ENCODE measurements around the gene DIPK1A.

DIPK1A gene

DNA sequence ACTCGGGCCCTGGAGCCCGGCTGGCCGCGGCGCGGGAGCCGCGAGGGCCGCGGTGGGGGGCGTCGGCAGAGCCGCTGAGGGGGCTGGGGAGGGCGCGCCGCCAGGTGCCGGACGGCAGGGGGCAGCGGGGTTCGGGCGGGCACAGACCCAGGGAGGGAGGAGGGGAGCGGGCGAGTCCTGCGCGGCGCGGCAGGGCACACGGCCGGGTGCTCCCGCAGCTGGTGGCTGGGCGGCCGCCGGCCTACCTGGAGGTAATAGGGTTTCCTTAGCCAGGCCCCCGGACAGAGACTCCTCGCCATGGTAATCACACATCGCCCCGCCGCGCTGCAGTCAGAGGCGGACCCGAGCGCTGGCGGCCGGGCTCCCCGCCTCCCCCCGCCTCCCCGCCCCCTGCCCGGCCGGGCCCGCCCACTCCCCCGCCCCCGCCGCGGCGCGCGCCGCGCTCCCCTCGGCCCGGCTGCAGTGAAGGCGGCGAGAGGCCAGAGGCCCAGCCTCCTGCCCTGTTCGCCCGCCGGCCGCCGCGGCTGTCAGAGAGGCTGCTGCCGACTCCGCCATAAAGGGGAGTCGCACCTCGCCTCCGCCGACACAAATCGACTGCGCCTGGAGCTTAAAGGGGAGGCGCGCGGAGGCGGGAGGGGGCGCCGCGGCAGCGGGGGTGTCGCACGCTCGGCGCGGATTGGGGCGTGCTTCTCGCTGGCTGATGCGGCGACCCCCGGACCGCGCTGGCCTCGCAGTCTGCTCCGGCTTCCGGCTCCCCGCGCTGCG, at the start of gene DIPK1A:
Gene DIPK1A (minus strand): TSS at position 332 of the 765 bp plus-strand sequence. CDS start 33 bp downstream, at position 299.
- DNase-seq, result peak; percentile 65

- no peak for DNase-seq
Observed at GRCh38 chr1:93007941-93008577, 46.8 kb upstream of the DIPK1A start.

- DNase-seq, result no peak
Observed at GRCh38 chr1:93005252-93005598, 44.0 kb upstream of the DIPK1A start.

DNA sequence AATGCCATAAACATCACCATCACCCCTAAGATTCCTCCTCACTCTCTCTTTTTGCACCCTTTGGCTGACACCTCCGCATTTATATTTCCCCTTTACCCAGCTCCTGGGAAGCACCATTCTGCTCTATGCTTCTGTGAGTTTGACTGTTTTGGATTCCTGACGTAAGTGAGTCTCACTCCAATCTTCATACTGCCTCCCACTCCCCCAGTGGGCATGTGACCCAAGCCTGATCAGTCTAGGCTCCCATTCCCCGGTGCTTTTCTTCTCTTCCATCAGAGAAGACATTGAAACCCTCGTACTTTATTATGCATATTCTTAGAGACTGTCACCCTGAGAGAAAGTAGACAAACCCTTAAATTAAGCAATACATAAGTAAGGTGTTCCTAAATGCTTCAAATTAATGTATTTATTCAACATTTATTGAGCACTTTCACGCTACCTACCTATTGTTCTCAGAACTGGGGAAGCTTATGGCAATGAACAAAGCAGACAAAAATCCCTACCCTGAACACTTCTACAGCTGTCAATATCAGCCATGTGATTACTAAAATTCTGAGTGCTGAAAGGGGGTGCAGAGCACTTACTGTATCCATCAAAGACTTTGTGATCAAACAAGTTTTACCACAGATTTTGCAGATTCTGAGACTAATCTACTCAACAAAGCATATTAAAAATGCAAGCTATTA, 43.4 kb upstream of the DIPK1A start:
- DNase-seq, result no peak

GRCh38 chr1:93003981-93004380, 42.7 kb upstream of the DIPK1A start:
- no peak for DNase-seq

DNA sequence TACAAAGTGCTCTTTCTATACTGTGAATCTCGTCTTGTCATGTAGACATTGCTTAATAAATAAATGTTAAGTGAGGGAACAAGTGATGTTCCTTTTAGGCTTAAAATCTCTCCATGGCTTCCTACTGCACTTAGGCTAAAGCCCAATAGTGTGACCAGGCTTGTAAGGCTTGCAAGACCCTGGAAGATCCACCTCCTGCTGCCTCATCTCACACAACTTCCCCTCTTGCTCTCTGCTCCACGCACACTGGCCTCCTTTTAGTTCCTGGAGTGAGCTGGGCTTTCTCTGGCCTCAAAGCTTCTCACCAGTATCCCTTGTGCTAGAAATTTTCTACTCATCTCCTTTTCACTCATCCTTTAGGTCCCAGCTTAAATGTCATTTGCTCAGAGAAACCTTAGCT, 41.5 kb upstream of the DIPK1A start:
- no peak for DNase-seq

DNA sequence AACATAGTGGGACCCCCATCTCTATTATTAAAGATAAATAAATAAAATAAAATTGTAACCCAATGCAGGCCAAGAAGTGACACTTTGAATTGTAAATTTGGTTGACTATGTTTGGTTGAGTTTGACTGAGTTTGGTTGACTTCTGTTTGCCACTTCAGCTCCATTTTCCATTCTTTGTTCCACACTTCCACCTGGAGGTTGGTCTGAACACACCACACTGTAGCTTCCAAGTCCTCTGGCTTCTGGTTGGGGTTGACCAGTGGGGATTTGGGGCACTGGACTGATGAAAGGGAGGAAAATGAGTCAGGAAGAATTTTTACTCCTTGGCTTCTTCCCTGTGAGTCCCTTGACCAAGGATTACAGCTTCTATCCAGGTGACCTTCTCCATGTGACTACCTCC, 40.6 kb upstream of the DIPK1A start:
- no peak for DNase-seq

- DNase-seq, result no peak
Observed at GRCh38 chr1:93000751-93001175, 39.5 kb upstream of the DIPK1A start.

GRCh38 chr1:93000291-93000690, 39.0 kb upstream of the DIPK1A start:
- no peak for DNase-seq

- no peak for DNase-seq
Observed at GRCh38 chr1:92998821-92999220, 37.6 kb upstream of the DIPK1A start.

GRCh38 chr1:92995441-92996430, 34.5 kb upstream of the DIPK1A start:
- DNase-seq, result no peak

DNA sequence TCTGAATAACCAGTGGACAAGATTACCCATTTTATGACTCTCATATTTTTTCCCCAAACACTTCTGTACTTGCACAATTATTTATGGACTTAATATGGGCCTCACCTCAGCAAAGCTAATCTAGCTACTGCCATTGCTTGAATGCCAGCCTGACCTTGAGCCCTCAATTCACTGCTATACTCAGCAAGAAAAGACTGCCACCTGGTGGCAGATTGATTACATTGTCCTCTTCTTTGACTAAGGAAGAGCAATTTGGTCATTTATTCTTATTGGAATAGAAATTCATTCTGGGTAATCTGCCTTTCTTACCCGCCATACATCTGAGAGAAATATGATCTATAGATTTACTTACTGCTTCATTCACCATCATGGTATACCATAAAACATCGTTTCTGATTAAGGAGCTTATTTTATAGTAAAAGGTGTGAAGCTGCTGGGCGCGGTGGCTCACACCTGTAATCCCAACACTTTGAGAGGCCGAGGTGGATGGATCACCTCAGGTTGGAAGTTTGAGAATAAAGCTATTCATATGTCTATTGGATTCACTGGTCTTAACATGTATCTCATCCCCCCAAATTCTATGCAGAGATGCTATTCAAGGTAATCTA, 32.9 kb upstream of the DIPK1A start:
- DNase-seq, result peak; percentile 62

DNA sequence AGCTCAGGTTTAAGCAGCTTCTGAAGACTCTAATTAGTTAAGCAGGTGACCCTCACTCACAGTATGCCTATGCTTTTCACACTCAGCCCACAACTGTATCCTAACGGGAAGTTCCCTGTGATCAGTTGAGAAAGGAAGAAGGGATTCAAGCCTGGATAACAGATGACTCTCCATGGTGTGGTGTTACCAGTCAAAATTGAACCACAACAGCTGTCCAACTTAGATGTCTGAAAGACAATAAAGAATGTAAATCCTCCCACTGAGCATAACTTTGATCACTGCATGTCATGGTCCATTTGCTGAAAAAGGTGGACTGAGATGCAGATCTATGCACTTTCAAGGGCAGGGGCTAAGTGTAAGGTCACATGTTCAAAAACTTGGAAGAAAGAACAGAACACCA, 32.3 kb upstream of the DIPK1A start:
- DNase-seq, result no peak

DNA sequence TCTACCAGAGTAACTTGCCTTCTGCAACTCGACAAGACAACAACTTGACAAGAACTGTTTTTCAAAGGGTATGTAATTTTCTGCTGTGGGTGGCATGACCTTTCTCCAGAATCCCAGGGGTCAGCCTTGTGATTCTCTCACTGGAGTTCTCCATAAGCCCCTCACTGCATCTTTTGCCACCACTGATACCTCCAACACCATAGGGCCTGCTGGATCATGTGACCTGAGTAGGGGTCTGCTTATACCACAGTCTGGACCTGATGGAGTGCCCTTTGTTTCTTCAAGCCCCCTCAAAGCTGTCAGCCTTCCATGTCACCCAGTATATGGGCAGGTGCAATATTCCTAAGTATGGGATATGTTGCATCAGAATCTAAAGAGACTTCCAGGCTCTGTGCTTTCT, 31.6 kb upstream of the DIPK1A start:
- no peak for DNase-seq

GRCh38 chr1:92992054-92992453, 30.8 kb upstream of the DIPK1A start:
- DNase-seq, result no peak

DNA sequence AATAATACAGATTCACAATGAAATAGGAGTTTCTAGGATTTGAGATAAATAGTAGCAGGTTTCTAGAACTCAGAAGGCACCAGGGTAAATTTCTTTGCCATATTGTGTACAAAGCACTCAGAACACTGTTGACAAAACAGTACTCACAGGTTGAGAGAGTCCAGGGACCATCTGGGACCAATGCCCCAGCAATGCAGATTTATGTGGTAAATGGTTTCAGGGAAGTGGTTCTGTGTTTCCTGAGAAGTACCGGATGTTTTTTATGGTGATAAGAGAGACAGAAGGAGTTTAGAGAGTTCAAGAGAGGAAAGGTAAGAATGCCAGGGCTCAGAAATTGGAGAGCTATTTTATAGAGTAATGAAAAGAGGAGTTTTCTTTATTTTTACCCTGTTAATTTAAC, 29.6 kb upstream of the DIPK1A start:
- no peak for DNase-seq

- no peak for DNase-seq
Observed at GRCh38 chr1:92989936-92990583, 28.8 kb upstream of the DIPK1A start.

GRCh38 chr1:92989253-92989652, 28.0 kb upstream of the DIPK1A start:
- DNase-seq, result no peak

GRCh38 chr1:92987462-92987861, 26.2 kb upstream of the DIPK1A start:
- no peak for DNase-seq

DNA sequence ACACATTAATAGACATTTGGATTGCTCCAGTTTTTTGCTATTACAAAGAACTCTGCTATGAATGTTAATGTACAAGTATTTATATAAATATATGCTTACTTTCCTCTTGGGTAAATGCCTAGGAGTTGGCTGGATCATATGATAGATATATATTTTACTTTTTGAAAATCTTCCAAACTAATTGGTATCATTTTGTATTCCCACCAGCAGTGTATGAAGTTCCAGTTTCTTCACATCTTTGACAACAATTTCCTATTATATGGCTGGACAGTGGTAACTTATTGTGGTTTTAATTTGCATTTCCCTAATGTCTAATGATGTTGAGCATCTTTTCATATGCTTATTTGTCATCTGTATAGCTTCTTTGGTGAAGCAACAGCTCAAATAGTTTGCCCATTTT, 23.8 kb upstream of the DIPK1A start:
- DNase-seq, result no peak

DNA sequence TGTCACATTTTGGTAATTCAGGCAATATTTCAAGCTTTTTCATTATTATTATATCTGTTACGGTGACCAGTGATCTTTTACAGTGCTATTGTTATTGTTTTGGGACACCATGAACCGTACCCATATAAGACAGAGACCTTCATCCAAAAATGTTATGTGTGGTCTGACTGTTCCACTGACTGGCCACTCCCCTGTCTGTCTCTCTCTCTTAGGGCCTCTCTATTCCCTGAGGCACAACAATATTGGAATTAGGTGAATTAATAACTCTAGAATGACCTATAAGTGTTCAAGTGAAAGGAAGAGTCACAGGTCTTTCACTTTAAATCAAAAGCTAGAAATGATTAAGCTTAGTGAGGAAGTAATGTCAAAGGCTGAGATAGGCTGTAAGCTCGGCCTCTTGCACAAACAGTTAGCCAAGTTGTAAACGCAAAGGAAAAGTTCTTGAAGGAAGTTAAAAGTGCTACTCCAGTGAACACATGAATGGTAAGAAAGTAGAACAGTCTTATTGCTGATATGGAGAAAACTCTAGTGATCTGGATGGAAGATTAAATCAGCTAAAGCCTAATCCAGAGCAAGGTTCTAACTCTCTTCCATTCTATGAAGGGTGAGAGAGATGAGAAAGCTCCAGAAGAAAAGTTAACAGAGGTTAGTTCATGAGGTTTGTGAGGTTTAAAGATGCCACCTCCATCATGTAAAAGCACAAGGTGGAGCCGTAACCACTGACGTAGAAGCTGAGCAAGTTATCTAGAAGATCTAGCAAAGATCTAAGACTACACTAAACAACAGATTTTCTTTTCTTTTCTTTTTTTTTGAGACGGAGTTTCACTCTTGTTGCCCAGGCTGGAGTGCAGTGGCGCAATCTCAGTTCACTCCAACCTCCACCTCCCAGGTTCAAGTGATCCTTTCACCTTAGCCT, 19.7 kb upstream of the DIPK1A start:
- DNase-seq, result peak; percentile 28

All from stimulated activated CD4-positive, alpha-beta T cell treated with anti-CD3 and anti-CD28 coated beads, Interleukin-1b, Interleukin-23, amount 100 ng/mL, for 48 hours (primary cell).